Left cardiac atrium (tissue), 4 donors: ENCODE measurements around the gene AGPS. TPM values are rescaled to one million over a fixed set of nuclear protein-coding genes. Genes with fewer than 3 reads are reported as not detected.
A peak's percentile ranks its signal among the peaks of the same experiment; 100 is the strongest.

Source experiments
- ATAC-seq, 2 donors: fragments of 200-7000 bp; cut with Tn5 transposase; one replicate each; pipeline ENCODE4 v1.9.1; 2020; ENCODE audit warnings: mild to moderate bottlenecking in 2 of 2, moderate library complexity in 2 of 2
- DNase-seq: peaks from one replicate; pipeline ENCODE4 v3.0.0-alpha.2; 2020
- intact Hi-C, 2 donors: fragments of 100-400 bp; cut with DNase I; formaldehyde crosslinking; loops; one replicate each; pipeline versions ENCODE4 v1.14.1 to v1.15.1; 2022 to 2023
- total RNA-seq, 2 donors: library from RNA; stranded (reverse); fragmentation: NEBNext Ultra II Directional; extraction: Animal tissue kit (Norgen Biotek cat#: 25700); gene quantifications; one replicate each; pipeline ENCODE4 v1.2.1, GENCODE V29; 2021
- donor health status: DM: no; HTN: yes; CAD: no.
- donor health status: DM: no; HTN: yes; CAD: no; lungs with severe emphysema.
- donor health status: DM: yes; HTN: yes; CAD: no.
- donor health status: Dilated cardiomyopathy.

Gene AGPS
- total RNA-seq, 2 donors from 2014 or later, result 25.9 to 27.4 TPM

DNA sequence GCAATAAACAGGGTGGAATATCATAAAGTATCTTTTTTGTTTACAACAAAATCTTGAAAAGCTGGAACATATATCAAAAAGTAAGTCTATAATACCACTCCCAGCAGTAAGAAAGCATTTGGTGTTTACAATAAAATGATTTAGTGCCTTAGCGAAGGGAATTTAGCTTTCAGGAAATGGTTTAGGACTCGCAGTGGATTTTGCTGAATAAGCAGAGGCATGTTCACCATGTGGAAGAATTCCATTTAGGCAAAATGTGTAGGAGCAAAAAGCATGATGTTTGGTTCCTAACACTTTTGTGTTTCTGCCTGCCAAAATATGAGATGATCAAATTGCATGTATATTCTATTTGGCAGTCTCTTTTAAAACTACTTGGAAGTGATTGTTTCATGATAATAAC lies 163.6 kb downstream of the AGPS start:
- ATAC-seq, result no peak
- no peak for DNase-seq
- intact Hi-C loops, result no loop called here

DNA sequence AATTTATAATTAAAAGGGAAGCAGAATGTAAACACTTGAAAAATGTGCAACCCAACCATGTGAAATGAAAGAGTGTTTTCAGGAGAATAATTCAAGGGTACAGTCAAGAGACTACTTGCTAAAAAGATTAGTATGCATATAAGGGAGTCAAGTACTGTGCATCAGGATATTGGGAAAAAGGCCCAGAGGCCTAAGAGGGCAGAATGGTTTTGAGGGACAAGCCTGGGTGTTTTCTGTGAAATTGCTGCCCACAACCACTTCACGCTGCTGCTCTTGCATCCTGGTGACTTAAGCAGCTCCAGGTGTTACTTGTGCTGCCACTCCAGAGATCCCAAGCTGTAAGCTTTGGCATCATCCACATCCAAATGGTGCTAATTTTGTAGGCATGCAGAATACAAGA lies 165.2 kb downstream of the AGPS start:
- DNase-seq (no peak), ATAC-seq (no peak)
- intact Hi-C loops, result no loop called here

DNA sequence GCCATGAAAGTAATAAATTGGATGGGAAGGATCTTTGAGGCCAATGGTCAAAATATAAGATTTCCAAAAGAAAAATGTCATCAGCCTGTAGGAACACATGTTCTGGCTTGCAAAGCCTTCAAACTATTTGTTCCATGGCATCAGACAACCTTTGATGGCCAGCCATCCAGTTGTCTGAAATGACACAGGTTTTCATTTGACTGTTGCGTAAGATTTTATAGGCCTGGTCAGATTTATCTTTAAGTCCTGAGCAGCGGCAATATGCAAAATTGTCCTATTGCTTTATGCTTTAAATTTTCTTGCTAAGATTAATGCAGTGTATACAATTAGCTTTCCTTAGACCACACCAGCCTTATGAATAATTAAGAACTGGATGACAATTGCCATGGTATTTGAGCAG lies 167.1 kb downstream of the AGPS start:
- DNase-seq, result no peak
- intact Hi-C loops, result no loop called here
- no peak for ATAC-seq

DNA sequence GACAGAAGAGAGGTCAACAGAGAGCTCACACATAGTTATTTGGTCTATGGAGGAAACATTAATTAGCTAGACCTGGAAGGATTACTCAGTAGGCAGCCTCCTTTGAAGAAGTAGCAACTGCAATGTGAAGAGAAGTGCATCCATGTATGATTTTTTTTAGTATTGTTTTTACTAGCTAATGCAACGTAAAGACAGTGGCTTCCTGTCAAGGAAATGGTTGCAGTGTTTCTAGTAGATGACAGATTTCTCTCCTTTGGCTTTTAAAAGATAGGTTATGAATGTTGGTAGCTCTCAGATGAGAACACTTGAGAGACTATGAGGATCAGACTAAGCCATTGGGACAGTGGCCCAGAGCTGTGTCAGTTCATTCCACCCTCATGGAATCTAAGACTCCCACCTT lies 175.8 kb downstream of the AGPS start:
- DNase-seq, result no peak
- intact Hi-C loops, result no loop called here
- no peak for ATAC-seq

DNA sequence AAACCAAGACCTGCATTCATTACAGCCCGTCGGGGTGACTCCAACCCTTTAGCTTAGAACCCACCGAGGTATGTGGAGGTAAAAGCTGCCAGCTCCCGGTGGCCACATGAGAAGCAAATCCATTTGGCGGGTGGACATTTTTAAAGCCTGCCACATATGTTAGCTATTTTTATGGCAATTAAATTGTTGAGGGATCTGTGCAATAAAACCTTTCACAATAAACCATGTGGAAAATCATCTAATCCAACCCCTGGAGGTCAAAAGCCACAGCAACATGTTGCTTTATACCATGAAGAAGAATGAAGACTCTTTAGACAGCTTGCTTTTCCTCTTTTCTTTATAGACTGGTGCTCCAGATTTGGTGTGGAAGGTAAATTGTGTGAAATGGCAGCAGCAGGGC lies 176.3 kb downstream of the AGPS start:
- DNase-seq (no peak), ATAC-seq (no peak)
- intact Hi-C loops, result no loop called here

DNA sequence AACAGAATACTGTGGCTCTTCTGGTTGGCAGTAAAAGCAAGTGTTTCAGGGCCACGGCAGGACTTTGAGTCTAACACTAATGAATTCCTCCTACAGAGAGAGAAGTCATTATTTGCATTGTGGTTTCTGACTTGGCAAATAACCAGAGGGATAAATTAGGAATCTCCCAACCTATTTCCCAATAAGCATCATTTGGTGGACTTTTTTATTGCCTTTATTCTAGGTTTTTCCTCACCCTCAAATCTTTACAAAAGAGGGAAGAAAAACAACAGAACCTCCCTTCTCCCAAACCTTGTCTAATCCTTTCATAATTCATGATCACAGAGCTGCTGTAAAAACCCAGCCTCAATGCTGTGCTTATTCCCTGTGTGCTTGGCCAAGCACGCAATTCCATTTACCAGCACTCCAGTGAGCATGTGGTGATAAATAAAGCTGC lies 179.7 kb downstream of the AGPS start:
- ATAC-seq, result no peak
- intact Hi-C loops, result no loop called here
- DNase-seq, result no peak

DNA sequence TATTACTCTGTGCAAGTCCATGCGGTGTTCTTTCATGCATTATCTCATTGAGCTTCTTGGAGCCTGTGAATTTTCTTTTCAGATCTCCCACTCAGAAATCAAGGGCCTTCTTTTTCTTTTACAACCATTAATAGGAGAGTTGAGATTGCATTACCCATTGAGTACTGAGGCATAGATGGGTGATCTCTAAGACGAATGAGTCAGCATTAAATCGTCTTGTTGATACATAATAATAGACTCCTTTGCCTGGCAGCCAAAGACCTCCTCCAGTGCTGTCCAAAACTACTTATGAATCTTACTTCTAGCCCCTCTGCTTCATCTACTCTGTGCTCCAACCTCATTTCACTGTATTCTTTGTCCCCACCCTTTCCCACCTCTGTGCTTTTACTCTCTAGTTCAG lies 180.5 kb downstream of the AGPS start:
- ATAC-seq (no peak), DNase-seq (no peak)
- intact Hi-C loops, result no loop called here

DNA sequence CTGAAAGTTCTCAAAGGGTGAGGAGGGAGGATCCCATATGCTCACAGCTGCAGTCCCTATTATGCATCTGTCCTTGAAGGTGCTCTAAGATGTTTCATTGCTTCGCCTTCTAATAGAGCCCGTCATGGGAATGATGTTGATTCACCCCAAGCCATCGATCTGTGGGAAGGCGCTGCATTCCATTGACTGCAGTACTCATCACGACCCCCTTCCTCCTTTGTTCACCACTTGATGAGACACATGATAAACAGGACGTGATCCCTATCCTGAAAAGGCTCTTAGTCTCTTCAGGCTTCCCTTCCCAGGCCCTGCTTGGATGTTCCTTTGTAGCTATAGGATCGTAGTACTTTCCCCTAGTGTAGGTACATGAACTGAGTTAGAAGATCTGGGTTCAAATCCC lies 181.8 kb downstream of the AGPS start:
- intact Hi-C loops, result no loop called here
- ATAC-seq, result no peak
- DNase-seq, result no peak

- peak; percentile 35 to 59 for ATAC-seq
- intact Hi-C loops, result no loop called here
- DNase-seq, result no peak
These were observed 182.8 kb downstream of the AGPS start for GRCh38 chr2:177575358-177575757.

- ATAC-seq (no peak), DNase-seq (no peak)
- intact Hi-C loops, result no loop called here
These were observed 184.5 kb downstream of the AGPS start for GRCh38 chr2:177577075-177577474.

DNA sequence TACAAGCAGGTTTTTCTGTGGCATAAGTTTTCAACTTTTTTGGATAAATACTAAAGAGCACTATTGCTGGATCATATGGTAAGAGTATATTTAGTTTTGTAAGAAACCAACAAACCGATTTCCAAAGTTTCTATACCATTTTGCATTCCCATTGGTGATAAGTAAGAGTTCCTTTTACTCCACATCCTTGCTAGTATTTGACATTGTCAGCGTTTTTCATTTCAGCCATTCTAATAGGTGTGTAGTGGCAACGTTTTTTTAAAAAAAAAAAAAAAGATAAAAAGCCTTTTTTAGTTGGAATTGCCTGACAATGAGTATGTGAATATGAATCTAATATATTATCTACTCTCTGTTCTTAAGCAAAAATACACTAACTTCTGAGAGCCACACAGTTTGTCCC lies 185.9 kb downstream of the AGPS start:
- no peak for ATAC-seq
- no peak for DNase-seq
- intact Hi-C loops, result no loop called here

- intact Hi-C loops, result no loop called here
- ATAC-seq, result no peak
These were observed 187.0 kb downstream of the AGPS start for GRCh38 chr2:177579486-177580036.

GRCh38 chr2:177582000-177582399 lies 189.4 kb downstream of the AGPS start:
- intact Hi-C loops, result no loop called here
- no peak for DNase-seq
- ATAC-seq, result no peak

More at GRCh38 chr2:177579486-177580036, 187.0 kb downstream of the AGPS start:
- no peak for DNase-seq

DNA sequence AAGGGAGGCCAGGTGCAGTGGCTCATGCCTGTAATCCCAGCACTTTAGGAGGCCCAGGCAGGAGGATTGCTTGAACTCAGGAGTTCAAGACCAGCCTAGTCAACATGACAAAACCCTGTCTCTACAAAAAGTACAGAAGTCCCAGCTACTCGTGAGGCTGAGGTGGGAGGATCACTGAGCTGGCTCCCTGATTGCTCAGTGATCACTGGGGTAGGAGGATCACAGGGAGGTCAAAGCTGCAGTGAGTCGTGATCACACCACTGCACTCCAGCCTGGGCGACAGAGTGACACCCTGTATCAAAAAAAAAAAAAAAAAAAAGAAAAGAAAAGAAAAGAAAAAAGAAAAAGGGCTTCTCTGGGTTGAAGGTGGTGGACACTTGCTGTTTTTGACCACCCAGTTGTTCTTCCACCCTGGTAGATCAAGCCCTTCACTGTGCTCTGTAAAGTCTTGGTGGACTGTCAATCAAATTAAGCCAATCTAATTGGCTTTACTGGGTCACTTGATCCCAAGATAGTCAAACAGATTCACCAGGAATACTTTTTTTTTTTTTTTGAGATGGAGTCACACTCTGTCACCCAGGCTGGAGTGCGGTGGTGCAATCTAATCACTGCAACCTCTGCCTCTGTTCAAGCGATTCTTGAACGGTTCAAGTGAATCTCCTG lies 191.6 kb downstream of the AGPS start:
- no peak for DNase-seq
- intact Hi-C loops, result no loop called here
- ATAC-seq, result no peak

GRCh38 chr2:177585234-177585863 lies 192.8 kb downstream of the AGPS start:
- ATAC-seq (peak; percentile 56 to 84), DNase-seq (peak; percentile 33)
- intact Hi-C loops, result no loop called here

- no peak for ATAC-seq
- intact Hi-C loops, result no loop called here
- DNase-seq, result no peak
These were observed 193.6 kb downstream of the AGPS start for GRCh38 chr2:177586154-177586553.

DNA sequence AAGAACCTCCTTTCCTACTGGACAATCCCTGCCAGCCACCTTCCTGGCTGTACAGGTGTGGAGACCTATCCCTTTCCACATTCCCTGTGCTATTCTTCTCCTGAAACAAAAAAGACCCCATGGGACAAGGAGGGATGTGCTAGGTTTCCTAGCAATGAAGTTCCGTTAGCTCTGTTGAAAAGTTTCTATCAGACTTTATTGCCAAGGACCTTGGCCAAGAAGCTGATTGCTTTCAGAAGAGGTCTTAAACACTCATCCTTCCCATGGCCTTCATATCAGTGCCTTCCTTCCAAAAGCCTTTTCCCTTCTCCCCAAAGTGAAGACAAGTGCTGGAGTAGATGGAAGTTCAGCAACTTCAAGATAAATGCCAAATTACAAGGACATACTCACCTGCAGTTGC lies 194.8 kb downstream of the AGPS start:
- intact Hi-C loops, result no loop called here
- ATAC-seq (no peak), DNase-seq (no peak)

GRCh38 chr2:177588671-177589070 lies 196.1 kb downstream of the AGPS start:
- DNase-seq (no peak), ATAC-seq (no peak)
- intact Hi-C loops, result no loop called here

DNA sequence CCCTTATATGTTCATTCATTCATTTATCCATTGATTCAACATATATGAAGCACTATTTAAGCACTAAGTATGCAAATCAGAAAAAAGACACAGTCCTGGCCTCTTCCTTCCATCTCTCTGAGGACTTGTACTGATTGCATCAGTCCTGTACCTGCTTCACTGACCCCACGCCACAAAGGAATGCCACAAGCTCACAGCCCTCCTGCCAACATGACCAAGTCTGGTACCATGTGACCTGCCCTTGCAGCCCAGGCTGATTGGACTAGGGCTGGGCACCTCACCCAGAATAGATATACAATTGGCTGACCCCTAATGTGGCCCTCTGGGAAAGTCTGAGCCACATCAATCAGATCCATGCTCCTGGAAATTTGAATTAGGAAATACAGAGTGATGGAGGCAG lies 196.6 kb downstream of the AGPS start:
- ATAC-seq (no peak), DNase-seq (no peak)
- intact Hi-C loops, result no loop called here

GRCh38 chr2:177592397-177592796 lies 199.8 kb downstream of the AGPS start:
- intact Hi-C loops, result no loop called here
- ATAC-seq (no peak), DNase-seq (no peak)

- intact Hi-C loops, result no loop called here
- no peak for ATAC-seq
- no peak for DNase-seq
These were observed 200.4 kb downstream of the AGPS start for GRCh38 chr2:177592945-177593344.
